Stimulated activated CD8-positive, alpha-beta memory T cell treated with anti-CD3 and anti-CD28 coated beads, Interleukin-15, amount 100 ng/mL, for 48 hours (primary cell): ENCODE results near the gene RGS3.

ENCODE experiments used
- DNase-seq, 2 donors: peaks; one replicate each; pipeline ENCODE4 v3.0.0-alpha.2; 2020; ENCODE audit warnings: low read depth in 2 of 2

RGS3 gene

GRCh38 chr9:113465599-113466140, 2.1 kb downstream of the RGS3 start:
- DNase-seq = no peak

GRCh38 chr9:113467183-113467582, 3.7 kb downstream of the RGS3 start:
- no peak for DNase-seq

GRCh38 chr9:113468716-113469448, 5.4 kb downstream of the RGS3 start:
- no peak for DNase-seq

GRCh38 chr9:113471143-113471542, 7.6 kb downstream of the RGS3 start:
- no peak for DNase-seq

GRCh38 chr9:113471566-113471965, 8.0 kb downstream of the RGS3 start:
- DNase-seq = no peak

GRCh38 chr9:113472199-113472598, 8.7 kb downstream of the RGS3 start:
- no peak for DNase-seq

- no peak for DNase-seq
Observed at GRCh38 chr9:113474360-113475028, 11.0 kb downstream of the RGS3 start.

- no peak for DNase-seq
Observed at GRCh38 chr9:113475031-113475430, 11.5 kb downstream of the RGS3 start.

- no peak for DNase-seq
Observed at GRCh38 chr9:113475992-113476391, 12.5 kb downstream of the RGS3 start.

GRCh38 chr9:113476511-113476916, 13.0 kb downstream of the RGS3 start:
- no peak for DNase-seq

- no peak for DNase-seq
Observed at GRCh38 chr9:113477058-113477457, 13.5 kb downstream of the RGS3 start.

- no peak for DNase-seq
Observed at GRCh38 chr9:113477661-113478060, 14.1 kb downstream of the RGS3 start.

GRCh38 chr9:113479174-113479621, 15.7 kb downstream of the RGS3 start:
- DNase-seq = peak; percentile 4 to 24

GRCh38 chr9:113480612-113481011, 17.1 kb downstream of the RGS3 start:
- no peak for DNase-seq

GRCh38 chr9:113481176-113481787, 17.8 kb downstream of the RGS3 start:
- DNase-seq = no peak

- DNase-seq = no peak
Observed at GRCh38 chr9:113482341-113482740, 18.8 kb downstream of the RGS3 start.

GRCh38 chr9:113482991-113483675, 19.6 kb downstream of the RGS3 start:
- no peak for DNase-seq

GRCh38 chr9:113483676-113484257, 20.2 kb downstream of the RGS3 start:
- DNase-seq = no peak

- DNase-seq = no peak
Observed at GRCh38 chr9:113484258-113484730, 20.8 kb downstream of the RGS3 start.

GRCh38 chr9:113485761-113486115, 22.2 kb downstream of the RGS3 start:
- DNase-seq = no peak

GRCh38 chr9:113486327-113486726, 22.8 kb downstream of the RGS3 start:
- DNase-seq = no peak

GRCh38 chr9:113488071-113488470, 24.5 kb downstream of the RGS3 start:
- DNase-seq = no peak
